HPDE6-E6E7 (cell line): ENCODE data around the gene RHBDL3.
"Not testable (repeated sequence)": the region's sequence is repeated elsewhere in the genome, so short reads cannot be mapped to it uniquely, and the experiment has no call there.

Source experiments
- DNase-seq: peaks from one replicate; pipeline ENCODE4 v3.0.0; 2011; ENCODE audit warnings: missing footprints; ENCODE audit errors: extremely low spot score

Gene RHBDL3

DNA sequence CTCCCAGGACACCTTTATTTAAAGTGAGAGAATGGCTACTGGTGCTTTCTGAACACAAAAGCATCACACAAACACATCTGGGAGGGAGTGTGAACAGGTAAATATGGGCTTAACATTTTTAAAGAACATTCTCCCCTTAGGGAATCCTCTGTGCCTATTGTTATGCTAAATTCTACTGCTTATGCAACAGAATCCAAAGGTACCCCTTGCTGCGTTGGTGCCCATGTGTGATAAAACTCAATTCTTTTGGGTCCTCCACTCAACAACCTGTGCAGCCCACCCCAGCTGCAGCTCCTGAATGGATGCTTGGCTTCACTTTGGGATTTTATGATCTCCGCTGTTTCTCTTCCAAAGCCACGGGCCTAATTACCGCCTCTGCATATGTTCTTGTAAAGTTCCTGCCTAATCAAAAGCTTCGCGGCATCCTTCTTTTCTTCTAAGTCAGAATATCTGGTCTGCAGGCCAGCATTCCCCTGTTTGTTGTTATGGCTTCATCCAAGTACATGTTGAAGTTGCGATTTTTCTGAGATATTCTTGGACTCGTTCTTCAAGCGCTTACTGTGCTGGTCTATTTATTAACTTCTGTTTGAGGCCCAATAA is 23.9 kb downstream of the RHBDL3 start:
- DNase-seq = no peak

DNA sequence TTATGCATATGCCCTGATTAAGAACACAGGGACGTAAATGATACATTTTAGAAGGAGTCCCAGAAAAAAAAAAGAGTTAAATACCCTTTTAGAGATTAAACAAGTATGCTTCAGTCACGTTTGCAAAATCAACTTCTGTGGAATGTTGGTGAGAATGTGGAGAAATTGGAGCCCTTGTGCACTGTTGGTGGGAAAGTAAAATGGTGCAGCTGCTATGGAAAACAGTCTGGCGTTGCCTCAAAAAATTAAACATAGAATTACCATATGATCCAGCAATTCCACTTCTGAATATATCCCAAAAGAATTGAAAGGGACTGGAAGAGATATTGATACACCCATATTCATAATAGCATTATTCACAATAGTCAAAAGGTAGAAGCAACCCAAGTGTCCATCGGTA is 26.5 kb downstream of the RHBDL3 start:
- no peak for DNase-seq

DNA sequence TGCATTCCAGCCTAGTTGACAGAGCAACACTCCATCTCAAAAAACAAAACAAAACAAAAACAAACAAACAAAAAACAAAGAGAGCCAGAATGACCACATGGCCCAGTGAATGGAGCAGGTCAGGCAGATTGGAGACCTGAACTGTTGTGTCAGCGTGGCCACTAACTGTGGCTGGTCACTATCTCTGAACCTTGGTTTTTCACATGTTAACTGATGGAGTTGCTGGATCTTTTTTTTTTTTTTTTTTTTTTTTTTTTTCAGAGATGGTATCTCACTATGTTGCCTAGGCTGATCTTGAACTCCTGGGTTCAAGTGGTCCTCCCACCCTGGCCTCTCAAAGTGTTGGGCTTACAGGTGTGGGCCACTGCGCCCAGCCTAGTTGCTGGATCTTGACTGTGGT is 31.8 kb downstream of the RHBDL3 start:
- DNase-seq = no peak

DNA sequence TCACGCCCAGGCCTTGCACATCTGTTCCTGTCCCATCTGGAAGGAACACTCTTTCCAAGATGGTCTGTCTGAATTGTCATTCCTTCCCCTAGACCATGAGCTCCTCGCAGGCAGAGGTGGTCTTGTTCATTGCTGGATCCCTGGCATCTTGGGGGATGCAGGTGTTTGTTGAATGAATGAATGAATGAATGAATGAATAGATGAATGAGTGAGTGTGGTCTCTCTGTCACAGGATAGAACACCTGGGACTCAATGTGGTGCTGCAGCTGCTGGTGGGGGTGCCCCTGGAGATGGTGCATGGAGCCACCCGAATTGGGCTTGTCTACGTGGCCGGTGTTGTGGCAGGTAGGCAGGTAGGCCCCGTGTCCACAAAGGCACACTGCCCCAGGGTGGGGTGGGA is 32.2 kb downstream of the RHBDL3 start:
- DNase-seq = no peak

DNA sequence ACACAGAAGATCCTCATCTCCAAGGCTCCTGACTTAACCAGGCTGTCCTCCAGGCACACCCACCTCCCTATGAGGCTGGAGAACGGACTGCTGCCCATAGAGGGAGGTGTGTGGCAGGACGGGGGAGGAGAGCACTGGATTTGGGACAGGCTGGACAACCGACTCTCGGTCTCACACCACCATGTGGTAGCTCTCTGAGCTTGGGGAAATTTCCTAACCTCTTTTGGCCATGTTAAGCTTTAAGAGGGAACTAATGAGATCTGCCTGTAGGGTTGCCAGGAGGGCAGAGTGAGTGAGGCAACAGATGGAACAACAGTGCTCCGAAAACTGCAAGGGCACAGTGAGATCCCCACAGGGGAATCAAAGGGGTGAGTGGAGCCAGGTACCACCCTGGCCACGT is 32.7 kb downstream of the RHBDL3 start:
- no peak for DNase-seq

DNA sequence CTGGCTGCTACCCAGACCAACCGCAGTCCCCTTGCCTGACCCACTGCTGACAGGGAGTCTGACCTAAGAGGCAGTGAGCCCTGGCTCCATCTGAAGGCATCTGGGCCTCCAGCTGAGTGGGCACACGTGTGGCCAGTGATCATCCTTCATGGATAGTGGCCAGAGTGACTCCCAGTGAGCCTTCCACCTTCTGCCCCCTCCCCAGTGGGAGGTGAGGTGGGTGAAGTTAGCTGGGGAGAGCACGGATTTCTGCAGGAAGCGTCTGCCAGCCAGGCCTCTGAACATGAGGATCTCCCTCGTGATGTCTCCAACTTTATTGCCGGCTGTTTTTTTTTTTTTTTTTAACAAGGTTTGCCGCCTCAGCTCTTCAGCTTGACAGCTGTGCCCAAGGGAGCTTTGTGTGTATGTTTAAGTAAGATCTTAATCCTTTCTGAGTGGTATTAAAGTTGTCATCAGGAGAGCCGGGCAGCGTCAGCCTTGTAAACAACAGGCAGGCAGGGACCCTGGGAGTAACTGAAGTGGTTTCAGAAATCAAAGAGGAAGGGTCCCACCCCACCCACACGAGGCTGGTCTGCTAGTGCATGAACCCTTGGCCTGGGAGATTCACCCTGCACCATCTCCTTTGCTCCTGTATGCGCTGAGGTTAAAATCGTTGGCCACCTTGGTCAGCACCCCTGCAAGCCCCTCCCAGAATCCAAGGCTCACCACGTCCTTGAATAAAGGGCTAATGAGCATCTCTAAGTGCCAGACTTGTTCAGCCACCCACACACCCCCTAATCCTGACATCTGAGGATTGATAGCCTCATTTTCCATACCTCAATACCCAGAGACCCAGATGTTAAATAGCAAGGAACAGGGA is 33.3 kb downstream of the RHBDL3 start:
- DNase-seq = no peak

DNA sequence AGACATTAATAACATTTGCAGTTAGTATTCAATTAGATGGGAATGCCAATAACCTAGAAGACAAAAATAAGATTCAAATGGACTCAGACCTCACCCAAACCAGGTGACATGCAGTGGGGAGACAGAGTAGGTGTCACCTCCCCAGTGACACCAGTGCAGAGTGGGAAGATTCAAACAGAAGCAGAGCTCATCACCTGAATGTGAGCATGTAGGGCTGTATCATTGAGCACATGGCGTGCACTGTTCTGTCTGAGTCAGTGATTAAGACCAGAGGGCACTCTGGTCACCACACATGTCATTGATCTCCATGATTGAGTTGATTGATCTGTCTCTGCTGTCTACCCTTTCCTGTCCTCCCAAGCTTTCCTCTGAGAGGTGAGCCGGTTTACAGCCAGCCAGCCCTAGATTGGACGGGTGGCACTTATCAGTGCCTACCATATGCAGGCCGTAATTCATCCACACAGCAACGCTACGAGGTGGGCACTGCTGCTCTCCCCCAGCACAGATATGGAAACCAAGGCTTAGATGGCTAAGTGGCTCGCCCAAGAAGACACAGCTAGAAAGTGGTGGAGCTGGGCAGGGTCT is 34.0 kb downstream of the RHBDL3 start:
- DNase-seq = no peak

DNA sequence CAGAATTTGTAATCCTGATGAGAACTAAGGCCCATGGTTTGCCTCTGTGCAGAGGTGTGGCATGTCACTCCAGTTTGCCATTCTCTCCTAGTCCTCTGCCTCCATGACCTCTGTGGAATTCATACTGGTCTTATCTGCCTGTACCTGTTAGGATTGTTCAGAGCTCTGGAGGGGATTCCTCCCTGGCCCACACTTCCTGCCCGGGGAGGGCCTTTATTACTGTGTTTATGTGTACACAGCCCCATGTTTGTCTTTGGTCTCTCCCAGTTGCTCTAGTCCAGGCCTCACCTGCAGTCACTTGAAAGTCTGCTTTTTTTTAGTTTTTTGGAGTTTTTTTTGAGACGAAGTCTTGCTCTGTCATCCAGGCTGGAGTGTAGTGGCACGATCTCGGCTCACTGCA is 36.4 kb downstream of the RHBDL3 start:
- DNase-seq = no peak

DNA sequence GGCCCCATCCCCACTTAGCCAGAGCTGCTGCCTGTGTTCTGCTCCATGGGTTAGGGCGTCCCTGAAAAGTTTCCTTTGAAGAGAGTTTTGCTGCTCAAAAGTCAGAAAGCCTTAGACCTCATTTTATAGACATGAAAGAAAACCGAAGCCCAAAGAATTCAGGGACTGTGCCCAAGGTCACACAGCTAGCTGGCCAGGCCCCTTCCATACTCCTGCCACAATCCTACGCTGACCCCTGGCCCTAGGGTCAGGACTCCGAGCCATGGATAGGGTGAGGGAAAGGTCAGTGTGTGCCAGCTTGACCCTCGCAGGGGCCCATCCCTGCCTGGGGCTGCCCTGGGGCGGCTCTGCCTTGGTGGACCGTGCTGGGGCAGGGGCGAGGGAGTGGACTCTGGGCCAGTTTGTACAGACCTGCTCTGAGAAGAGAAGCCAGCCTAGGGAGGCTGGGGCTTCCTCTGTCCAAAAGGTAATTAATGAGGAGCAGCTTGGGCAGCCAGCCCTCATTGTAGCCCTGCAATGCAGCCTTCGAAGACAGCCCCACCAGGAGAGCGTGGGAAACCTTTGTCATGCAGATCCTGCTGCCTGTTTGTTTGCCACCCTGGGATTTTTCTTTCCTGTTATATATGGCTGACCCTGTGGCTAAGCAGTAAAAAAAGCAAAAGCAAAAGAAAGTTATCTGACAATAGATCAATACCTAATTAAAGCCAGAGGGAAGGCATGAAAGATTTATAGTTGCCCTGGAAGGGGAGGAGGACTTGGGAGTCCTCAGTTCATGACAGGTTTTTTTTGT is 37.4 kb downstream of the RHBDL3 start:
- no peak for DNase-seq

DNA sequence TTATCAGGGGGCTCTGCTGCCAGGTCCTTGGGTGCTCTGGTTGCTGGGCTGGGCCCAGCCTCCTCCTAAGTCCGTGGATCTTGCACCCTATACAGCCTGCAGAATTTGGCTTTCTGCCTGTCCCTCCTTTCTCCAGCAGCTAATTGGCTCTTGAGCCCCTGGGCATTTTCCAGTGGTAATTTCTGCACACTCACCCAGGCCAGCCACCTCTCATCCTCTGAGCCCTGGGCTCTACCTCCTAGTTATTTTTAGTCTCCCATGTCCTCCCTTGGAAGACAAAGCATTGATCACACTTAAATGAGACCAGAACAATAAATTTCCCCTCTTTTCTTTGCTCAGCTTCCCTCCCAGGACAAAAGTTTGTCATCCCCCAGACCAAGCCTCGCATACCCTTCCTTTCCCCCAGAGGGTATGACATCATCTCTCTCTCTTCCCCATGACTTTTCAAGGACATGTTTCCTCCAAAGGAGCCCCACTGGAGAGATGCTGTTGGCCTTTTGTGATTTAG is 38.2 kb downstream of the RHBDL3 start:
- DNase-seq = no peak

DNA sequence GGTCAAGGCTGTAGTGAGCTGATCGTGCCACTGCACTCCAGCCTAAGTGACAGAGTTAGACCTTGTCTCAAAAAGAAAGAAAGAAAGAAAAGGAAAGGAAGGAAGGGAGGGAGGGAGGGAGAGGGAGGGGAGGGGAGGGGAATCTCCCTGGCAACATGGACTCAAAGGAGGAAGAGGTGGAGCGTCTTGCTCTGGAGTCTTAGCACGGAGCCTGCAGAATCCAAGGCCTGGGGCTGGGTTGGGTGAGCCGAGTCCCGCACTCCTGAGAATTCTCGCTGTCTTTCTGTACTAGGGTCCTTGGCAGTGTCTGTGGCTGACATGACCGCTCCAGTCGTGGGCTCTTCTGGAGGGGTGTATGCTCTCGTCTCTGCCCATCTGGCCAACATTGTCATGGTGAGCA is 39.4 kb downstream of the RHBDL3 start:
- no peak for DNase-seq

DNA sequence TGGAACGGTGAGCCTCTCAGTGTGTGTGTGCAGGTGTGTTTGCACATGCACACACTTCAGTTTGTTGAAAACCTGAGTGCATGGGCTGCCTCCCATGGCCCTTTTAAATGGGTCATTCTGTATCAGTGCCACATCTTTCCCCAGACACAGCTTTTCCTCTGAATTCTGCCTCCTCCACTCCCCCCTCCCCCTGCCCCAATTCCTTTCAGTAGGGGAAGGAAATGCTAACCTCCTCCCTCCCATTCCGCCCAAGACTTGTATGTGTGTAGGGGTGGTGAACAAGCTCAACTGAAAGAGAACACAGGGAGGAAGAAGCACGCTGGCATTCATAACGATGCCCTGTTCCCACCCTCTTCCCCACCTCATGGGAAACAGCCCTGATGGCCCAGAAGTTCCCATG is 42.0 kb downstream of the RHBDL3 start:
- no peak for DNase-seq

DNA sequence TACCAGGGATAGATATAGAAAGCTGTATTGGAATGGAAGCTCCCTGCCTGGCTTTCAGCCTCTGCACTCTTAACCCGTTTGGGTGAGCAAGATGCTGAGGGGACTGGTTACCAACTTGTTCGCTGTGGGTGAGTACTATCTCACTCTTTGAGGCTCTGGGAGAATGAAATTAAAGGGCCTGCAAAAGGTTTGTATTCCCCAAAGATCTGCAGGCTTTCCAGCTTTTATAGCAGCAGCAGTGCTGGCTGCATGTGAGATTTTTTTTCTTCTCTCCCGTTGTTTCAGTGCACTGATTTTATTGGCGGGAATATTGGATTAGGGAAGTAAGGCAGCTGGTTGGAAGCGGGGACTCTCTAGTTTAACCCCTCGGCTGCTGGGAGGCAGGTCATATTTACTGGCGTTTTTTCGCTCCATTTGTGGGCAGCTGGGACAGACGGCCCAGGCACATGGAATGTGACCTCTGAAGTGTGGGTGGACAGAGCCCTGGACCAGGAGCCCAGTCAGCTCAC is 45.5 kb downstream of the RHBDL3 start:
- no peak for DNase-seq

DNA sequence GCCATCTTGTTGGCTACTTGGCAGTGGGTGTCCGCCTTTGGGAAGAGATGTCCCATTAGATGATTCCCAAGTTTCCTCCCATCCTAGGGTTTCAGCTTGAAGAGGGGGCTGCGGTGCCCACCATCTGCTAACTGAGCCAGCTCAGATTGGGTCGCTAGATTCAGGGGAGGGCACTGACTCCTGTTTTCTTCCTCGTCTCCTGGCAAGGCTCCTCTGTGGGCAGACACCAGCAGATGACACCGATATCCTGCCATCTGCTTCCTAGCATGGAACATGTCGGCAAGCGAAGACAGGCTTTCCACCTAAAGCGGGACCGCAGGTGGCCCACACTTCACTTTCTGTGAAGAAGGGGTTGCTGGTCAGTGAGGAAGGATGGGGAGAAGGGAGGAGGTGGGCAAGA is 49.0 kb downstream of the RHBDL3 start:
- DNase-seq = no peak

DNA sequence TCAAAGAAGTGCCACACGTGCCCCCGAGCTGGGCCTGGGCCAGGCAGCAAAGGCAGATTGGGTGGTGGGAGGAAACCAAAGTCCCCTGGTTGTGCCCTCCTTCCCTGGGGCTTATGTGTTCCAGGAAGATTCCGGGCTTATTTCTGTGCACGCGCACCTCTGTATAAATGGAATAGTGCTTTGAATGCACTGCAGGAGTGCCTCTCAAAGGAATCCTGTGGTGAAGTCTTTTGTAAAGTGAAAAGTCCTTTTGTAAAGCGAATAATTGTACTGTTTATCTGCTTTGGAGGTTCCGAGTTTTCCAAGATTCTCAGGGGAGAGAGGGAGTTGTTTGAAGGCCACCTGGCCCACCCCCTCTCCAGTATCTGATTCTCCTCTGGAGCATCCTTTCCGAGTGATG is 49.5 kb downstream of the RHBDL3 start:
- no peak for DNase-seq

DNA sequence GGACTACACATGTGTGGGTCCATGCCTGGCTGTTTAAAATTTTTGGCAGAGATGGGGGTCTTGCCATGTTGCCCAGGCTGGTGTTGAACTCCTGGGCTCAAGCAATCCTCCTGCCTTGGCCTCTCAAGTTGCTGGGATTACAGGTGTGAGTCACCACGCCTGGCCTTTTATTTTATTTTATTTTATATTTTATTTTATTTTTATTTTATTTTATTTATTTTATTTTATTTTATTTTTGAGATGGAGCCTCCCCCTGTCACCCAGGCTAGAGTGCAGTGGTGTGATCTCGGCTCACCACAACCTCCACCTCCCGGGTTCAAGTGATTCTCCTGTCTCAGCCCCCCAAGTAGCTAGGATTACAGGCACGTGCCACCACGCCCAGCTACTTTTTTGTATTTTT is 51.0 kb downstream of the RHBDL3 start:
- DNase-seq = not testable (repeated sequence)

DNA sequence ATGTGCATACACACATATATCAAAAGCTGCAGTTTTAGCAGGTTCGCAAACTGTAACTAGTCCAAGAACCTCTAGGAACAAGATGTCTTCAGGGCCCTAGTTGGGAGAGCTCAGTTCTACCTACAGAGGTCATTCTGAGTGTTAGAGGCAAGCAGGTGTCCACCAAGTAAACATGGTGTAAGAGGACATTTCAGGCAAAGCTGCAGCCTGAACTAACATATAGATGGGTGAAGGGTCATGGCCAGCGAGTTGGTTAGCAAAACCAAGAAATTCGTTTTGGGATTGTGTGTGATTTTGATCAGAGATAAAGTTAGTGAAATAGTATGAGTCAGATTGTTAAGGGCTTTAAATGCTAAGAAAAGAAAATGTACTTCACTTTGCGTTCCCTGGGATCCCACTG is 51.7 kb downstream of the RHBDL3 start:
- DNase-seq = no peak

DNA sequence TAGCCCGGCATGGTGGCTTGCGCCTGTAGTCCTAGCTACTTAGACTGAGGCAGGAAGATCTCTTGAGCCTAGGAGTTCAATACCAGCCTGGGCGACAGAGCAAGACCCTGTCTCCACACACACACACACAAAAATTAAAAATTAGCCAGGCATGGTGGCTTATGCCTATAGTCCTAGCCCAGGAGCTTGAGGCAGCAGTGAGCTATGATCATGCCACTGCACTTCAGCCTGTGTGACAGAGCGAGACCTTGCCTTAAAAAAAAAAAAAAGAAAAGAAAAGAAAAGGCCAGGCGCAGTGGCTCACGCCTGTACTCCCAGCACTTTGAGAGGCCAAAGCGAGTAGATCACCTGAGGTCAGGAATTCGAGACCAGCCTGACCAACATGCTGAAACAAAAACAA is 52.4 kb downstream of the RHBDL3 start:
- DNase-seq = no peak

DNA sequence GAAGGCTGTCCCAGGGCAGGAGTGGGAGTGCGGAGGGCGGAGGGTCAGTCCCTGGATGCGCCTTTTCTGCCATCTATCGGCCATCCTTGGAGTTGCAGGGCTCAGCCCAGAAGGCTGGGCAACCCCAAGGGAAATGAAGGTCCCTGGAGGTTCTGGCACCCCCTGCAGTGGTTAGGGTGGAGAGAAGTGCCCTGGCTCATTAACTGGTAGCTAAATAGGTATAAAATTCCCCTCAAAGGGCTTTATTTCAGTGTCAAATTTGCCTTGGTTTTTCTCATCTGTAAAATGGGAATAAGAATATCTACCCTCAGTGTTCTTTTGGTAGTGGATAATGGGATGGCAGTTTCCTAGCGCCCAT is 53.9 kb downstream of the RHBDL3 start:
- peak; percentile 58 for DNase-seq

DNA sequence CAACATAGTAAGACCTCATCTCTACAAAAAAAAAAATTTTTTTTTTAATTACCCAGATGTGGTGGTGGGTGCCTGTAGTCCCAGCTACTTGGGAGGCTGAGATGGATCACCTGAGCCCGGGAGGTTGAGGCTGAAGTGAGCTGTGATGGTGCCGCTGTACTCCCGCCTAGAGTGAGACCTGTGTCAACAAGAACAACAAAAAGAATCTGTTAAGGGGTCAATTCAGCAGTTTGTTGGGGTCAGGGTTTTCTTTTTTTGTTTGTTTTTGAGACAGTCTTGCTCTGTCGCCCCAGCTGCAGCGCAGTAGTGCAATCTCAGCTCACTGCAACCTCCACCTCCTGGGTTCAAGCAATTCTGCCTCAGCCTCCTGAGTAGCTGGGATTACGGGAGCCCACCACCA is 54.4 kb downstream of the RHBDL3 start:
- DNase-seq = not testable (repeated sequence)

DNA sequence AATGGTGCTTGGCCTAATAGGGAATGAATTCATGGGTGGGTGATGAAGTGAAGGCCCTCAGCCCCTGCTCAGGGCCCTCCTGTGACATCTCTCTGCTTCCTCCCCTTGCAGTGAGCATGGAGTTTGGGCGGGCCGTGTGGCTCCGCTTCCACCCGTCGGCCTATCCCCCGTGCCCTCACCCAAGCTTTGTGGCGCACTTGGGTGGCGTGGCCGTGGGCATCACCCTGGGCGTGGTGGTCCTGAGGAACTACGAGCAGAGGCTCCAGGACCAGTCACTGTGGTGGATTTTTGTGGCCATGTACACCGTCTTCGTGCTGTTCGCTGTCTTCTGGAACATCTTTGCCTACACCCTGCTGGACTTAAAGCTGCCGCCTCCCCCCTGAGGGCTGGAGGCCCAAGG is 55.2 kb downstream of the RHBDL3 start:
- no peak for DNase-seq

DNA sequence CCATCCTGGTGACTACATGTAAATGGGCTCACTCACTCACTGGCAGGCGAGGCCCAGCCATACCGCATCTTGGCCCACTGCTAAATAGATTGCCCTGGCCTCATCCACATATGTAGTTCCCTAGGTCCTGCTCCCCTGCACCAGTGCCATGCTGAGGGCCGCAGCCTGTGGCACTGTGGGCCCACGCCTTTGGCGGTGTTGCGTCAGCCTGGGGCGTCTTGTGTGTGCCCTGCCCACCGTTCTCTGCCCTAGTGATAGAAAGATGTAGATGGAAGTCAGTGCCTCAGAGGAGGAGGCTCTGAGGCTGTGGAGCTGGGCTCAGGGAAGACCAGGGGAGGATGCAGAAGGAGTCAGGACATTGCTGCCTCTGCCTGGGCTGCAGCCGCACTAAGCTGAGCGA is 57.4 kb downstream of the RHBDL3 start:
- DNase-seq = no peak
